SK-N-MC (cell line): ENCODE results near the gene DAB2IP.

Experiments used
- EZH2 ChIP-seq: fragments of 200-600 bp; sonication (generic); IDR thresholded peaks from one replicate; pipeline ENCODE4 v1.6.1; 2017; ENCODE audit warnings: antibody characterized with exemption
- POLR2AphosphoS5 ChIP-seq: IDR thresholded peaks from 2 replicates; pipeline ENCODE4 v1.6.1; 2012; ENCODE audit warnings: mild to moderate bottlenecking, low read depth, low read length, borderline replicate concordance

DNA sequence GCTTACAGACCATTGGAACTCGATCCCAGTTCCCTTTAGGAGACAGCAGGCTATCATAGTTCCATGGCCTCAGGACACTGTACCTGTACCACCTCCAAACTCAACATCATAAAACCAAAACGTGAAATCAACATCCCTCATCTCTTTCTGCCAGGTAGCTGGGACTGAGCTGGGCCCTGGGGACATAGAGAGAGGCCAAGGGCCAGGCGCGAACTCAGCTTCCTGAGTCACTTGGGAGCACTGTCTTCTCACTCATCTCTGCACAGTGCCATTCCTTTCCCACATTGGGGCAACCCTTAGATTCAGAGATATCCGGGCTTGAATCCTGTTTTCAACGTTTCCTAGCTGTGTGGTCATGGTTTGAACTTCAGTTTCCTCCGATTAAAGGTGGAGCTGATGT lies 12.2 kb downstream of the DAB2IP start:
- TF ChIP-seq EZH2 (no peak), POLR2AphosphoS5 (no peak)
